KBM-7 (cell line): ENCODE results near the gene PHOSPHO1.

Experiments used
- DNase-seq: peaks from one replicate; pipeline ENCODE4 v3.0.0-alpha.2; 2015
- in situ Hi-C: fragments of 300-500 bp; cut with MboI; formaldehyde crosslinking; loops from 2 replicates; pipeline ENCODE4 v1.14.3; 2020; ENCODE audit warnings: low sequenced_read_pairs, low pct_unique_long_range_greater_than_20kb, mixed read lengths

Gene PHOSPHO1

DNA sequence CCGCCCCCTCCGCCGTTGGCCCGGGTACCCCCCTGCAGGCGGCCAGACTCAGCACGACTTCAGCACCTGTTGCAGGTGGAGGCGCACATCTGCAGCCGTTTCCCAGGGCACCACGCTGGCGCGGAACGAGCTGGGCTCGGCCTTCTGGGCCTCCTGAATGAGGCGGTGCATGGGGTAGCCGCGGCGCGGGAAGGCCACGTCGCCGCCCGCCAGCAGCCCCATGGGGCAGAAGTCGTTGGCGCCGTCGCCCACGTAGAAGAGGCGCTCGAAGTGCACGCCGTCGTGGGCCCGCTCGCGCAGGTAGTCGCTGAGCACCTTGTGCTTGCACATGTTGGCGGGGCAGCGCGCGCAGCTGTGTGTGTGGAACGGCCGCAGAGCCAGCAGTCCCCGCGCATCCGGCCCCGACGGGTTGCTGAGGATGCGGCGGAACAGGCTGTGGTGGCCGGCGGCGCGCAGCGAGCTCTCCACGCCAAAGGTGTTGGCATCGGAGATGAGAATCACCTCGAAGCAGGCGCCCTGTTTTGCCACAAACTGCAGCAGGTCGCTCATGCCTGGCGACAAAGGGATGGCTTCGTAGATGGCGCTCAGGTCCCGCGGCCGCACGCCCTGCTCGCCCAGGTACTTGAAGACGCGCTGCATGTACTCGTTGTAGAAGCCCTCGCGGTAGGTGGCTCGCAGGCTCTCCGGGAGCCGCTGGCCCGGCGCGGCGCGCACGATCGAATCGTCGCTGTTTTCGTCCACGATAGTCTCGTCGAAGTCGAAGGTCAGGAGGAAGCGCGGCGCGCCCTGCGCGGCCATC is 6.2 kb downstream of the PHOSPHO1 start:
- in situ Hi-C loops = no loop called here
- no peak for DNase-seq

- DNase-seq = peak; percentile 71
- in situ Hi-C loops = no loop called here
These were observed 6.9 kb downstream of the PHOSPHO1 start for GRCh38 chr17:49223517-49224197.

- DNase-seq = no peak
- in situ Hi-C loops = no loop called here
These were observed 7.4 kb downstream of the PHOSPHO1 start for GRCh38 chr17:49223168-49223516.

GRCh38 chr17:49219987-49220386 is 10.6 kb downstream of the PHOSPHO1 start:
- in situ Hi-C loops = no loop called here
- DNase-seq = no peak

DNA sequence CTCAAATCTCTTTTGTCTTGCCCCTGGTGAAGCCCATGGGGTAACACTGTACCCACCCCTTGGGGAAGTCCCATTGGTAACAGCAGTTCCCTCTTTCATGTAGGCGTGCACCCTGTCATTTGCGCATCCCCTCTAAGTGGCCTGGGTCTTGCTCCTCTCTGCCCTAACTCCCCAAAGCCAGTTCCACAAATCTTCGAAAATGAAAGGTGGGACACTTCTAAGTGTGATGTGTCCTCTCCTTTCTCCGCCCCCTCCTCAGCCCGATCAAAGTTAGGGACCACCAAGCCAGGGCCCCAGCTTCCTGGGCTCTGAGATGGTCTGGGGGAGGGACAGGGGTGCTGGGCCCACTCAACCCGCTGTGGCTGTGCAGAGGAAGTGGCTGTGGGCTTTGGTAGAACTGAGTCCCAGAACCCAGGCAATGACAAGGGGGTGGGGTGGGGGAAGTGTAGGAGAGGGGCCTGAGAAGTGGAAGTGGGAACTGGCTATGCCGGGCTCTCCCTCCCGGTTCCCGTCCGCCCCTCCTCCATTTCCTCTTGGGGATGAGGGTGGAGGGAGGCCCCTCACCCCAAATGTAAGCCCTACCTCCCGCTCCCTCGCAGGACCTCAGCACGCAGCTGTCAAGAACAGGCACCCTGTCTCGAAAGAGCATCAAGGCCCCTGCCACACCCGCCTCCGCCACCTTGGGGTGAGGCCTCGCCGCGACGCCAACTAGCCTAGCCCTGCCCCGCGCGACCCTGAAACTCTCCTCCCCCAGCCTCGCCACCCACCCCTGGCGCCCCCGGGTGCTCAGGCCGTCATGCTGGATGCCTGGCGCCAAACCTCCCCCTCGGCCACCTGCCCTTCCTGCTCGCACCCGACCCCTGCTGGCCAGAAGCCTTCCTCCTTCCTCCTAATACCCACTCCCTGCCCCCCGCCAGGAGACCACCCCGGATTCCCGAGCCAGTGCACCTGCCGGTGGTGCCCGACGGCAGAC is 11.4 kb downstream of the PHOSPHO1 start:
- DNase-seq = peak; percentile 52
- in situ Hi-C loops = no loop called here

DNA sequence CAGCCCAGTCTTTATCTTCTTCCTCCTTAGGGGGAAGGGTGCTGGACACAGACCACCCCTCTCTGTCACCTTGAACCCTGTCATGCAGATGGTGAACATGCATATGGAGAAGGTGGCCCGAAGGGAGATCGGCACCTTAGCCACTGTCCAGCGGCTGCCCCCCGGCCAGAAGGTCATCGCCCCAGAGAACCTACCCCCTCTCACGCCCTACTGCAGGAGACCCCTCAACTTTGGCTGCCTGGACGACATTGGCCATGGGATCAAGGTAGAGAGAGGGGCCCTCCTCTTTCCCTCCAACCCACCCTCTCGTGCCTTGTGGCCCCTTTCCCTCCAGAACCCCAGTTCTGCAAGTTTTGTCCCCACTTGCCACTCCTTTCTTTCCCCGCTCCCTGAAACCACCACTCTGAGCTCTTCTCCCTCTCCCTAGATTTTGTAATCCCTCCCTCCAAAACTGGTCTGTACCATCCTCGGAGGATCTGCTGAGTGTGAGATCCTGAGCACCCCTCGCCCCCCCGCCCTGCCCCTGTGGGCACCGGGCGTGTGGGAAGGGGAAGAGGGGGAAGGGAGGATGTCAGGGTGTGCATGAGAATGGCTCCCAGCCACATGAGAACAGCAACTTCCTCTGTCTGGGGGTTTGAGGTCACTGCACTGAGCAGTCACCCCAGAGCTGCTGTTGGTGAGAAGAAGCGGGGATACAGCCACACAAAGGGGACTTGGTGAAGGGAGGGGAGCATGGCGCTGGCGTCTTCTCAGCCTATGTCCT is 12.8 kb downstream of the PHOSPHO1 start:
- DNase-seq = peak; percentile 75
- in situ Hi-C loops = no loop called here

DNA sequence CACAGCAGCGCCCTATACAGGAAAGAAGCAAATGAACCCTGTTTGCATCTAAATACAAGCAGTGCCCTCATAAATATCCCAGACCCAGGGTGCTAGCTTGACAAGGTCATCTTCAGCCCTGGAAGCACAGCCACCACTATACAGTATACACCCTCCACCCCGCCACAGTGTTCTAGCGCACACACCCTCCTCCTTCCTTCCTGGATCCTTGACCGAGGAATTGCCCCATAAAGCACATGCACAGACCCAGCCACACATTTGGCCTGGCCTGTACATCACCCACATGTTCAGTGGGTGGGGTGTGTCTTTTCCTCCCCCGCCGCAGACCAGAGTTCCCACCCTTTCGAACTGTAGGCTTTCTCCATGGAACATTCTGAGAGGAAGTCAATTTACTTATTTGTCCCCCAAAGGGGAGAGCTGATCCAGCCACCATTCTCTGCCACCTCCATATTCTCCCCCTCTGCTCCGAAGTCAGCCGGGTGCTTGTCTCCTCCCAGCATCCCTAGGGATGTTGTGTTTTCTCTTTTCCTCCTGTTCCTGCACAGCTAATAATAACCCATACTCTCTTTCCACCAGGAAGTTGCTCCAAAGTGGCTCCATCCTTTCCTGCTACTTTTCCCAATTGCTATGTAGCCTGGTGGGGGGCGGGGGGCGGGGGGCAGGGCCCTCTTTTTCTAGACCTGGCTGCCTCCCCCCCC is 13.5 kb downstream of the PHOSPHO1 start:
- DNase-seq = peak; percentile 66

DNA sequence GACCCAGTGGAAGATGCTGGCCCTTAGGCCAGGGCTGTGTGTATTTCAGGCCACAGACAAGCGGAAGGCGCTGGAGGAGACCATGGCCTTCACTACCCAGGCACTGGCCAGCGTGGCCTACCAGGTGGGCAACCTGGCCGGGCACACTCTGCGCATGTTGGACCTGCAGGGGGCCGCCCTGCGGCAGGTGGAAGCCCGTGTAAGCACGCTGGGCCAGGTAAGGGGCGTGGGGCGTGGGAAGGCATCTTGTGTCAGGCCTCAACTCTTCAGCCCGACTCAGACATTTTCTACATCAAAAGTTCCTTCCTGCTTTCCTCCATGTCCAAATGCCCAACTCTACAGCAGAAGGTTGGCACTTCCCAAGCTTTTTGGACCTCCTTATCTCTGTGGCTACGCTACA is 14.1 kb downstream of the PHOSPHO1 start:
- in situ Hi-C loops = no loop called here
- no peak for DNase-seq

More for the DNA sequence above, 13.5 kb downstream of the PHOSPHO1 start:
- in situ Hi-C loops = no loop called here

DNA sequence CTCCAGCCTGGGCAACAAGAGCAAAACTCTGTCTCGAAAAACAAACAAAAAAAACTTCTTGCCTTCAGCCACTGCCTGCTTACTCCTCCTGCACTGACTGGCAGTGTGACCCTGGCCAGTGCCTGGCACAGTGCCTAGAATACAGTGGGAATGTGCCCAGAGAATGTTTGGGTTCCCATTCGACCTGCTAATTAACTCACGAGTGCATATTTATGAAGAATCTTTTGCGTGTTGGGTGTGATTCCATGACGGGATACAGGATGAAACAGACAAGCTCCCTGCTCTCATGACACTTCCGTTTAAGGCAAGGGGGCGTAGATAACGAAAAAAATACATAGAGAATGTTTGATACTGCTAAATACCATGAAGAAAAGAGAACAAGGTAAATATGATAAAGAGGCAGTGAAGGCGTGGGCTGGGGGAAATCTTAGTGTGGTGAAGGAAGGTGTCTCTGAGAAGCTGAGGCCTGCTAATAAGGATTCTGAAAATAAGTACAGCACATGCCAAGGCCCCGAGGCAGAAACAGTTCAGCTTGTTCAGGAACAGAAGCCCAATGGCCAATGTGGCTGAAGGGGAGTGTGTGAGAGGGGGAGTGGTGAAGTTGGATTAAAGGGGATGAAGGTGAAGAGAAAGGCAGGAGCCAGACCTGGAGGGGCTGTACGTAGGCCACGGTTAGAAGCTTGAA is 15.8 kb downstream of the PHOSPHO1 start:
- in situ Hi-C loops = no loop called here
- no peak for DNase-seq

- in situ Hi-C loops = no loop called here
- DNase-seq = no peak
These were observed 16.7 kb downstream of the PHOSPHO1 start for GRCh38 chr17:49213847-49214246.

GRCh38 chr17:49213399-49213798 is 17.2 kb downstream of the PHOSPHO1 start:
- no peak for DNase-seq

GRCh38 chr17:49210158-49211029 is 20.2 kb downstream of the PHOSPHO1 start, which contains the start of the genes ABI3 and GNGT2:
Gene ABI3 (plus strand): TSS chr17:49210707. CDS start chr17:49210725, 18 bp downstream.
Gene GNGT2 (minus strand): TSS chr17:49210574. CDS start chr17:49207422, 3,152 bp downstream.
- peak; percentile 79 for DNase-seq
- in situ Hi-C loops = no loop called here

More at GRCh38 chr17:49213399-49213798, 17.2 kb downstream of the PHOSPHO1 start:
- in situ Hi-C loops = no loop called here

DNA sequence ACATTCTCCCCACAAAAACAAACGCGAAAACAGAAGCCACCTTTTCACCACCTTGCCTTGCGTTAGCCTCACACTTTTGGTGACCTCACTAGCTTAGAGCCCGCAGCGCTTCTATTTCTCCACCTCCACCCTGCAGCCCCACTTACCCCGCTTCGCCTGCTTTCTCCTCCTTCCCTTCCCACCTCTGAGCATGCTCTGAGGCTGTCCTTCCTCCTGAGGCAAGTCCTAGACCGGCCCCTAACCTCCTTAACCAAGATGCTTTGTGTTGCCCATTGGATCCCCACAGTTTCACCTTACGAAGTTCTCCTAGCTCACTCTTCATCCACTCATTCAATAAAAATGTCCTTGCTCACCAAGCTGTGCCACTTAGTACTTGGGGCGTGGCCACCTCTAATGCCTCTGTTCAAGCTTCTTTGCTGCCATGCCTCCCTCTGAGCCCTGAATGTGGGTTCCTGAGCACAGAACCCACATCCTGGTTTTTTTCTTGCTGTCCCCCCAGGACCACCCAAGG is 21.5 kb downstream of the PHOSPHO1 start:
- in situ Hi-C loops = no loop called here
- DNase-seq = no peak

DNA sequence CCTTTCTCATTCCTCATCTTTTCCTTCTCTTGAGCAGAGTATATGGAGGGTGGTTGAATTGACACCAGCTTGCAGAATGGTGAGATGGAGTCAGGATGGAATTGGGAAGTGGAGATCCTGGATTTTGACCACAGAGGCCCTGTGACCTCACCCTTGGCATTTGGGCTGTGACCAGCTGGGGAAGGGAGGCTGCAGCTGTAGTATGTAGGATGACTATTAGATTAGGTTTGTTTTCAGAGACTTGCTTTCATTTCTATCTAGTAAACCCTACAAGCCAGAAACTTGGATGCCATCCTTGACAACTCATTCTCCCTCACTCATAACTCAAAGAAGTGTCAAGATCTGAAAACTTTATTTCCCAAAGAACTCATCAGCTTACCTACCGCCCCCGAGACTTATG is 26.1 kb downstream of the PHOSPHO1 start:
- in situ Hi-C loops = no loop called here
- DNase-seq = no peak

- no peak for DNase-seq
- in situ Hi-C loops = no loop called here
These were observed 26.8 kb downstream of the PHOSPHO1 start for GRCh38 chr17:49203796-49204195.

DNA sequence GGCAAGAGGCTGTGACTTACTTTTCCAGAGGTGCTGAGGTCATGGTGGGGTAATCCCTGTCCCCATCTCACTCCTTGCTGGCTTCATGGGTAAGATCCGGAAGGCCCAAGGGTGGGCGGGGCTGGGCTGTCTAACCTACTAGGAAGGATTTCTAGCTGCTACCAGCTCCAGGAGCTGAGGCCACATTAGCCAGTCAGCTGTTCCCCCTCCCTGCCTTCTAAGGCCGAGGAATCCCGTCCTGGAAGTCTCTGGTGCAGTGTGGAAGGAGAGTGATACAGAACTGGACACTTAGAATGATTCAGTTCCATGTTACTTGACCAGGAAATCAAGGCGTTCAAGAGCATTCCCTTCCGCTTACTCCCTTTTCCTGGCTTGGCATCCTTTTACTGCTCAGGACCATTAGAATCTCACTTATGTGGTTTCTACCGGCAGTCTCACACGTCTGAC is 29.1 kb downstream of the PHOSPHO1 start:
- no peak for DNase-seq
- in situ Hi-C loops = no loop called here
